ENCODE results near the gene SH3D19.

Gene SH3D19, protein sequence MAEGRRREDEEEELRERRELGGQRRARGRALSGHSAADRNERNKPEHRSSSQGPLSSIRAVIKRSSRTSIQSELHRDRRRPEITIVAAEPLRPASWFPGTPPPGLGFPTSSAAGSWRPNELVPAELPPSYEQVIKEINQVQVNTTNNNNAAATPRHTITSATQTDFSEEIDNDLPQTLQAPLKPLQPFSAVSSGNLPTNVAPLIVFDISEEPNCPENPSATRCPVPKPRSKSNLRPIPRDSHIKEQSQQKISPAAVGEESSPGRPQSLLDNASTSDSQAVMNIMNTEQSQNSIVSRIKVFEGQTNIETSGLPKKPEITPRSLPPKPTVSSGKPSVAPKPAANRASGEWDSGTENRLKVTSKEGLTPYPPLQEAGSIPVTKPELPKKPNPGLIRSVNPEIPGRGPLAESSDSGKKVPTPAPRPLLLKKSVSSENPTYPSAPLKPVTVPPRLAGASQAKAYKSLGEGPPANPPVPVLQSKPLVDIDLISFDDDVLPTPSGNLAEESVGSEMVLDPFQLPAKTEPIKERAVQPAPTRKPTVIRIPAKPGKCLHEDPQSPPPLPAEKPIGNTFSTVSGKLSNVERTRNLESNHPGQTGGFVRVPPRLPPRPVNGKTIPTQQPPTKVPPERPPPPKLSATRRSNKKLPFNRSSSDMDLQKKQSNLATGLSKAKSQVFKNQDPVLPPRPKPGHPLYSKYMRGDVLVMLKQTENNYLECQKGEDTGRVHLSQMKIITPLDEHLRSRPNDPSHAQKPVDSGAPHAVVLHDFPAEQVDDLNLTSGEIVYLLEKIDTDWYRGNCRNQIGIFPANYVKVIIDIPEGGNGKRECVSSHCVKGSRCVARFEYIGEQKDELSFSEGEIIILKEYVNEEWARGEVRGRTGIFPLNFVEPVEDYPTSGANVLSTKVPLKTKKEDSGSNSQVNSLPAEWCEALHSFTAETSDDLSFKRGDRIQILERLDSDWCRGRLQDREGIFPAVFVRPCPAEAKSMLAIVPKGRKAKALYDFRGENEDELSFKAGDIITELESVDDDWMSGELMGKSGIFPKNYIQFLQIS

DNA sequence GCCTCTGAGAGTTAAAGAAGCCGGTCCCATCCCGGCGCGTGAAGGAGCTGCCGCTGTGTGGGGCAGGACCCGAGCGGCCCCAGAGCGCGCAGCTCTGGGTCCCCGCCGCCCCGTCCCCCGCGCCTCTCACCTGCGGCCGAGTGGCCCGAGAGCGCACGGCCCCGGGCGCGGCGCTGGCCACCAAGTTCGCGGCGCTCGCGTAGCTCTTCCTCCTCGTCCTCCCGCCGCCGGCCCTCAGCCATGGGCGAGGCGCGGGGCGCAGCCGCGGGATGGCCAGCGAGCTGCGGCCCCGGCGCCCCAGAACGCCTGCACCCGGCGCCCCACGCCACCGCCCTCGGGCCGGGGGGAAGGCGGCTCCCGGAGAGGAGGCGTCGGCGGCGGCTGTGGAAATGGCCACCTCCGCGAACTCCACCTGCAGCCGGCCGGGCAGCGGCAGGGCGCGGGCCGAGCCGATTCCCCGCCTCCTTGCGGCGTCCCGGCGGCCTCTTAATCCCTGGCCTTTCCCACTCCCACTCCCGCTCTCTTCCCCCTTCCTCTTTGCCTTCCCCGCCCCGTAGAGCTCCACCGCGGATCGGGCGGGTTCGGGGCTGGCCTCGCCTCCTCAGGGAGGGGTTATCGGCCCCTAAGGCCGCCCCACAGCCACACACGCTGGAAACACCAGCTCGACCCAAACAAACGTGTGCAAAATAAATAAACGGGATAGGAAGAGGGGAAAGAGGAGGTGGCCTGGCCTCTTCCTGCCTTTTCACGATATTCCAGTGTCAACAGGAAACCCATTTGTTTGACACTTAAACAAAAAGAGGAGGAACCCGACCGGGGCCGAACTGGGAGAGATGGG lies at the start of gene SH3D19:
Gene SH3D19 (minus strand): TSS at position 495 of the 838 bp plus-strand sequence. CDS start 253 bp downstream, at position 242.
- peak; percentile 35 for DNase-seq (ENCODE audit: low read depth, low spot score)

DNA sequence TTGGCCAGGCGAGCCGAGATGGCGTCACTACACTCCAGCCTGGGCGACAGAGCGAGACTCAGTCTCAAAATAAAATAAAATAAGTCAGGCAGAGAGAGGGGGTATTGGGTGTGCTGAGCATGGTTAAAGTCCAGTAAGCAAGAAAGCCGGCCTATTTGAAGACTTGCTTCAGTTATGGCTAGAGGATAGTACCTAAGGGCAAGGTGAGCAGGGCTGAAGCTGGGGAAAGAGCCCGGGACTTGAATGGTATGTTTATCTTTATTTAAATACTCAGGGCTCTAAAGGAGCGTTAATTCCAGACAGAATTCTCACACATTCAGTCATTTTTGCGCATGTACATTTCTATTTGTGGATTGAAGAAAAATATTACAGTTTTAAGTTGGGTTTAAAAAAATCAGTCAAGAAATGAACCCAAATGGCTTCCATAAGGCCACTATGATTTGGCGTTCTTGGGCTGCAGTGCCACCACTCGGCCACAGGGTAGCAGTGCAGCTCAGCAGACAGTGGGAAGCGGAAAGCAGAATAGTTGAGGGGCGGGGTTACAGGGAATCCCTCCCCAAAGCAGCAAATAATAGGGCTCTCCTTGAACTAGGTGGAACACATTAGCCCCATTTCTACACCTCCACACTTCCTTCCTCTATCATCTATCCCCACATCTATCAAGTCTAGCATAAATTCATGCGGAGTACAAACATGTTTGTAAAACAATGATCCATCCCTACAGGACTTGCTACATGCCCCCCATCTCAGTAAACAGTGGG lies 37.2 kb upstream of the SH3D19 start:
- peak; percentile 54 for DNase-seq (ENCODE audit: low read depth, low spot score)

DNA sequence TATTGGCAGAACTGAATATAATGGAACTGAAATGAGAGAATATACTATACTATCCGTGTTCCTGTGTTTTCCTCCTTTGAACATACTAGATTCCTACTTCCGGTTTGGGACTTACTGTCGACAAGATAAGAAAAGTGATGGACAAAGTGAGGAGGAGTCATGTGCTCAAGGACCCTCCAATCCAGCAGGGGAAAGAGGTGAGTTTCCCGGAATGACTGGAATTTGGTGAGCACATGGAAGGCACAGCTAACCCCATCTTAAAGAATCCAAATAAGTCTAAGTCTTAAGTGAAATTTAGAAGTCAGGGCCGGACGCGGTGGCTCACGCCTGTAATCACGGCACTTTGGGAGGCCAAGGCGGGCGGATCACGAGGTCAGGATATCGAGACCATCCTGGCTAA lies 36.6 kb upstream of the SH3D19 start:
- DNase-seq (ENCODE audit: low read depth, low spot score) = no peak

DNA sequence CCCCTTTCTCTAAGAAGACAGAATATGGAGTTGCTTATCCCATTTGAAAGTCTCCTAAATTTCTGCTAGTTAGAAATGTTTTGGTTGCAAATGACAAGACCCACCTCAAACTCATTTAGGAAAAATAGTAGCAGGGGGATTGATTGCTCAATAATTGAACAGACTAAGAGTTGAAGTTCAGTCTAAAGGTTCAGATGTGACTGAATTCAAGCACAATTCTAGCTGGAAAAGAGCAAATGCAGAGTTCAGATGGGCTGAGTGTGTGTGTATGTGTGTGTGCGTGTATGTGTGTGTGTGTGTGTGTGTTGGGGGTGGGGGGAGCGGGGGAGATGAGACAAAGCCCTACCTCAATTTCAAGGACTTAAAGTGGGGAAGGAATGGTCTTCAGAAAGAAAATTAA lies 35.7 kb upstream of the SH3D19 start:
- no peak for DNase-seq (ENCODE audit: low read depth, low spot score)

DNA sequence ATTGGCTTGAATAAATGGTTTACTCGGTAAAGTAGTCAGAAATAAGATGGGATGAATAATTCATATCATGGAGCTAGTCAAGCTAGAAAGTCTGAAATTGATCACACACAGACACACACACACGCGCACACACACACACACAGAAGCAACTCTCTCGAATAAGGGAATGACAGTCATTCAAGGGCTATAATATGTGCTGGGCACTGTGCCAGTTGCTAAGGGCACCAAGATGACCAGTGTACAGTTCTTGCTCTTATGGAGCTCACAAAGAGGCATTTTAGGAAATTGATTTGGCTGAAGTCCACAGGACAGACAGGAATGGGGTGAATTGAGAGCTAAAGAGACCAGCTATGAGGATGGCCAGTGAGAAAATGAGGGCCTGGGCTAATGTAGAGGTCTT lies 34.2 kb upstream of the SH3D19 start:
- no peak for DNase-seq (ENCODE audit: low read depth, low spot score)

DNA sequence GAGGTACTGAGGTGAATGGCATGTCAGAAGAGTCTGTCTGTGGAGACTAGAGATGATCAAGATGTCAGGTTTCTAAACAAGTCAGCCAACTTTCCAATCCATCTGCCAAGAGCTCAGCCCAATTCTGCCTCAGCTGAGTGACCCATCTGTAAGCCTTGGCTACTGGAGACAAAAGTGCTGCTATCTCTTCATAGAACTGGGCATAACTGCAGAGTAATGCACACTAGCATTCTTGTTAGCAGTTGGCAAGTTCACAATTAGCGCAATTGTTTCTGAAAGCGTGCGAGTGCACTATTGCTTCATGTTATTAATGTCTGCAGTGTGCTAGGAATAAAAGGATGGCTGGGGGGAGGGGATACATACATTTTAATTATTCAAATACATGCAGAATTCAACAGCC lies 32.9 kb upstream of the SH3D19 start:
- no peak for DNase-seq (ENCODE audit: low read depth, low spot score)

DNA sequence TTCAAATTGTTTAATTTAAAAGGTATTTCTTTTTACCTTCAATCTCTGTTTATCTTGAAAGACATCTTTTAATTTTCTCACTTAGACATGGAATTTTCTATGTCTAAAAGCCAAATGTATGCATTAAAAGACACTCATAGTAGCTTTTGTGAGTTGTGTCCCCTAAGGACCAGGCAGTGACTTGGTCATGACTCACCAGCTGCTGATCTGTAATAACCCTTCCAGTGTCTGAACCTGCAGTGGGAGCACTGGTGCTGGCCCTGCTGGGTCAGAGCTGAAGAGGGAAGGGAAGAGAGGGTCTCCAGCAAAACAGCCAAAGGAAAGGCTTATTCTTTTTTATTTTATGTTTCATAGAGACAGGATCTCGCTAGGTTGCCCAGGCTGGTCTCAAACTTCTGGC lies 31.1 kb upstream of the SH3D19 start:
- no peak for DNase-seq (ENCODE audit: low read depth, low spot score)

DNA sequence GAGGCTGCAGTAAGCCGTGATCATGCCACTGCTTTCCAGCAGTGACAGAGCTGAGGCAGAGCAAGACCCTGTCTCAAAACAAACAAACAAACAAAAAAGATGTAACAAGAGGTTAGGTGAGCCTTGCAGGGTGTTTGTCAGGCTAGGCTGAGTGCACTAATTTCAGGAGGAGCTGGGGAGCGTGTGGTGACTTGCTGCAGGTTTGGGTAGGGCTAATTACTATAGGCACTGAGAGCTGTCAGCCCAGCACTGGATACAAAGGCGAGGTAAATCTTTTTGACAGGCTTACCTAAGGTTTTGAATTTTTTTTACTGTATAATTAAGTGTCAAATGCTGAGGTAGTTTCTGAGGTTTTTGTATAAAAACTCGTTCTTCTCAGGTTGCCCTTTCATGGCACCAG lies 29.8 kb upstream of the SH3D19 start:
- DNase-seq (ENCODE audit: low read depth, low spot score) = no peak

DNA sequence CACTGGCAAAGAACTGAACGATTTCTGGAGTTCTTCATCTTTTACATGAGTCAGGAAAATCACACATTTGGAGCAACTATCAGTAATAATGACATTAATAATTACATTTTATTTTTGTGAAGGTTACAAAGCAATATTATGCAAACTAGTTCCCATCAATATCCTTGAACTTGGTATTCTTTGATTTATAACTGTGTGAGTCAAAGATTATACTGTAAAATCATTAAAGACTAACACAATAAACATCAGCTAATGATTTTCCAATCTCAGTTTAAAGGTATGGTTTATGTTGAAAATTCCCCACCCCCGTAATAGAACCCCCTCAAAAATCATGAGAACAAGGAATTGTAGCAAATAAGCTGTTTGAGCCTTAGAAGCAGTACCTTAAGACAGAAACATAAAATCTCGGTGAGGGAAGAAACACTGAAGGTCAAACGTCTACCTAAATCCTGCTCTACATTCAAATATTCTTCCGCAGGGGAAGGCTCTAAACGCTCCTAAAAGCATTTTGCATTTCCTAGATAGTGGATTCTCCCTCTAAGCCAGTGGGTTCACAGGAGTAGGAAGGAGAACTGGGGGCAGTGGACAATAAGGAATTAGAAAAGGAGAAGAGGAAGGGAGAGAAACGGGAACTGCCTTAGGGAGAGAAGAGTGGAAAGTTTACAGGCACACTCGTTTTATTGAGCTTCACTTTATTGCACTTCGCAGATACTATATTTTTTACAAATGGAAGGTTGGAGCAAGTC lies 22.3 kb upstream of the SH3D19 start:
- no peak for DNase-seq (ENCODE audit: low read depth, low spot score)

DNA sequence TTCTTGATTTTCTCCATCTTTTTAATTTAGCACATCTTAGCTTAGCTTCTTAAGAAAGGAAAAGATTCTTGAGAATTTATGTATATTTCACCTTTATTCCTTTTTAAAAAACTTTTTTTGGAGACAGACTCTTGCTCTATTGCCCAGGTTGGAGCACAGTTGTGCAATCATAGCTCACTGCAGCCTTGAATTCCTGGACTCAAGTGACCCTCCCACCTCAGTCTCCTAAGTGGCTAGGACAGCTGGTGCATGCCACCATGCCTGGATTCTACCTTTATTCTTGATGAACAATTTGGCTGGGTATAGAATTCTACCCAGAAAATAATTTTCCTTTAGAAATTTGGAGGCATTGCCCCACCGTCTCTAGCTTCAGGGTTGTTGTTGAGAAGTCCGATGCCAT lies 19.5 kb upstream of the SH3D19 start:
- DNase-seq (ENCODE audit: low read depth, low spot score) = no peak

DNA sequence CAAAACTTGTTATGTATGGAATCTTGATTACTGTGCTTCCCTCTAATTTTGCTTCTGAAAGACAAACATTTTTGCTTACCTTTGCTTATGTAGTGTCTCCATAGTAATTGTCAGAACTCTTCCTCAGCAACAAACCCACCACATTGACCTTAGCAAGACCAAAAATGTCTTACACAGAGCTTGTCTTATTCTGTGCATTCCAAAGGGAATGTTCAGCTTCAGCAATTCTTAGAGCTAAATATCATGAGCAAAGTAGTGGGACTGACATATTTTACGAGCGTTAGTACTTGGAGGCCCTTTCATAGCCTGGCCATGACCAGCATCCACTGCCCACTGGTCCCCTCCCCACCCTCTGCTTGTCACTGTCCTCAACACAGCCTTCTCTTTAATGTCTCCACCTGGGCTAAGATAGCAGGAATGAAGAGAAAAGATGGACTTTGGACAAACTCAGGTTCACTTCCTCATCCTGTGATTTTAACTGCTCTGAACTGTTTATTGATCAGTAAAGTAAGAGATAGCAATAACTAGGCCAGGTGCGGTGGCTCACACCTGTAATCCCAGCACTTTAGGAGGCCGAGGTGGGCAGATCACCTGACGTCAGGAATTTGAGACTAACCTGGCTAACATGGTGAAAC lies 15.5 kb upstream of the SH3D19 start:
- DNase-seq (ENCODE audit: low read depth, low spot score) = no peak

DNA sequence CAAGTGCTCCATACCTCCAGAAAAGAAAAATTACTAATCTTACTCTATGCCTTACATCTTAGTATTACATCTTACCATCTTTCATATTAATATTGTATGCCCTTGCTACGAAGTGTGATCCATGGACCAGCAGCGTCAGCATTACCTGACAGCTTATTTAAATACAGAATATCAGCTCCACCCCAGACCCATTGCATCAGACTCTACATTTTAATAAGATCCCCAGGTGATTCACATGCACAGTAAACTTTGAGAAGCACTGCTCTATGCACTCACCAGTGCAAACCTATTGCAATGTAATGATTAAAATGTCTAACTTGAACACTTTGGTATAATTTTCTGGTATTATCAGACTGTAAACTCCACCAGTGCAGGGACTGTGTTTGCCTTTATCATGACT lies 14.1 kb upstream of the SH3D19 start:
- no peak for DNase-seq (ENCODE audit: low read depth, low spot score)

DNA sequence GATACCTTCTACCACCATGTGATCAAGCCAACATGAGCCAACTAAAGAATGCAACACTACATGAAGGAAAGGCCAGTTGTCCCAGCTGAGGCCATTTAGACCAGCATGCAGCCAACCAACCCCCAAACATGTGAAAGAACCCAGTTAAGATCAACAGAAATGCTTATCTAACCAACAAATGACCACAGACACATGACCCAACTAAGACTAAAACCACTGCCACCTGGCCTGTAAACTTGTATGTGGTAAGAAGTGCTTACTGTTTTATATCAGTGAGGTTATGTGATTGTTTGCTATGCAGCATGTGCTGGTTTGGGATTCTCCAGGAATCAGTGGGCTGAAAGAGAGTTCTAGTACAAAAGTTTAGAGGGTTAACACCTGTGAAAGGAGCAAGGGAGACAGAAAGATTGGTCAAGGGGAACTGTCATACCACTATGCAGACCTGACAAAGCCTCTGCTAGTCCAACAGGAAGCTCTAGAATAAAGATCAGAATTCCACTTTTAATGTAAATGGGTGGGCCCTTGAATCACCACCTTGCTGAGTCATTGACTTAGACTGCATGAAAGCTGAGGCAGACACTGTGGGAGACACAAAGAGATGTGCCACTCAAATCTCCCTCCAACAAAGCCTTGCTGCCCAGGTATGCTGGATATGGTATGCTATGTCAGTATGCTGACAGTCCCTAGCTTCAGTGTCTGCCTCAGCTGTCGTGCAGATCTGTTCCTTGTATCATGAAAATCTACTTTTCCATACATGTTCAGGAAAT lies 6.1 kb upstream of the SH3D19 start:
- DNase-seq (ENCODE audit: low read depth, low spot score) = no peak

DNA sequence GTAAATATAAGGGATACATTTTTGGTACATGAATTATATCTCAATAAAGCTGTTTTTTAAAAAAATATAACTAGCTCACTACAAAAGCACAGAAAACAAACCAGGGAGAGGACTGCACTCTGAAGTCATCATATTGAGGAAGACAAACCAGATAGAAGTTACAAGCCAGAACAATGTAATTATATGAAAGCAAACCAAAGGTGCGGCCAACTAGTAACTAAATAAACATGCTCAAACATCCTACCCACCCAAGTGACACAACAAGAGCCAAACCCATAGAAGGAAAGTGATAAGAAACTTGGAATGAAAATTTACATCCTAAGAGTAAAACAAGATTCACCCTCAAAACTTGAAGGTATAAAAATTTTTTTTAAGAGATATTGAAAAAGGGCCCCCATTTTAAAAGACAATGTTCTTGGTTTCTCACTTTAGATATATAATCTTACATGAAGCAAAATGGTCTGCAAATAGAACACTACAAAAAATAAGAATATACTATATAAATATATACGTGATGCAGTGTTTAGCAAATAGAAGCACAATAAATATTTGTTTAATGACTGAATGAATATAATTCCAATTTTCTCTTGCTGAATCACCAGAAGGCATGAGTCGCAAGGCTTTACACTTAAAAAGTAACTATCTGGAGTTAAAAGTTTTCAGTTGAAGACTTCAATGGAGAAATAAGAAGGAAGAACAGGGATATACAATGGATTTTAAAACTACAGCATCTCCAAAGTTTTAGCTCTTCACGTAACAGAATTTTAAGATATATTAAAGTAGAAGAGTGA lies 4.0 kb upstream of the SH3D19 start:
- no peak for DNase-seq (ENCODE audit: low read depth, low spot score)

DNA sequence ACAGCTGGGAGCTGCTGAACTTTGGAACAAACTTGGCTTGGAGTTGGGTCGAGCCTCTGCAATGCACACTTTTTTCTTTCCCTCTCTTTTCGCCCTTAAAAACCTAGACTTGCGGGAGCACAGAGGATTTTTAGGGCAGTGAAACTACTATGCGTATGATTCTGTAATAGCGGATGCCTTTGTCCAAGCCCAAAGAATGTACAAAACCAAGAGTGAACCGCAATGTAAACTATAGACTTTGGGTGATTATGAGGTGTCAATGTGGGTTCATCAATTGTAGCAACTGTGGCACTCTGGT lies 493 bp upstream of the SH3D19 start:
- DNase-seq (ENCODE audit: low read depth, low spot score) = no peak

DNA sequence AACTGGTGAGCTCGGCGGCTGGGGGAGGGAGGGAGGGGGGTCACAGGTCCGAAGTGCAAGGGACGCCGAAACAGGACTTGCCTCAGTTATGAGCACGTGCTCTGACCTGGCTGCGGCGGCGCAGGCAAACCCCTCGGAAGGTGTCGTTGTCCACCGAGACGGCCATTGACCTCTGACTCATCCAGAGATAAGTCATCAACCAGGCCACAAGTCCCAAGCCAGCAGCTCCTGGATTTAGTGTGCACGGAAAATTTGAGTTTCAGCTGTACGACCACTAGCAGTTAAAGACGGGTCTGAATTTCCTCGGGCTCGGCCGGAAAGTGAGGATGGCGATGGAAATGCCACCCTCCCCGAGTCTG lies 674 bp downstream of the SH3D19 start:
- DNase-seq (ENCODE audit: low read depth, low spot score) = peak; percentile 52

DNA sequence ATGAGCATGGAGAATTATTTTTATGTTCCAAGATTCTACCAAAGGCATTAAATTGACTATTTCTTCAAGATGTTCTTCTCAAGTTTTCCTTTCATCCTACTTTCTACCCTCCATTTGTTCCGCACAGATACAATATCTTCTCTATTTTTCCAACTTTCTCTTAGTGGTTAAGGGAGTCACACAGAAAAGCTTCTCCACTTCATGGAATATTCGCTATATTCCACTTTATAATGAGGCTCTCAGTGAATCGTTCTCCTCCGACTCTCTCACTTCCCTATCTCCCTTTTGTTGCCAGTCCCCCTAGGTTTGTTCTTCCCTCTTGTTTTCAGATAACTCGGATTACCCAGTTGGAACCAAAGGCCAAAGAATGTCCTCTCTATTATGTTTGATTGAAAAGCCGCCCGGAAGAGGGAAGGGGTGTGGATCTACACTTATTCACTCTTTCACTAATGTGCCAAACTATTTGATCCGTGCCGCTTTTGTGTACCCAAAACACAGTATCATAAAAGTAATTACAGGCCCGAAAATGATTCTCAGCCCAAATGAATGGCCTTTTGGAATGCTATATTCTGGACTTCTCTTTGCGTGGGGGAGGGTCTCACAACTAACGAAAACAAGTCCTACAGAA lies 1.2 kb downstream of the SH3D19 start:
- peak; percentile 28 for DNase-seq (ENCODE audit: low read depth, low spot score)

DNA sequence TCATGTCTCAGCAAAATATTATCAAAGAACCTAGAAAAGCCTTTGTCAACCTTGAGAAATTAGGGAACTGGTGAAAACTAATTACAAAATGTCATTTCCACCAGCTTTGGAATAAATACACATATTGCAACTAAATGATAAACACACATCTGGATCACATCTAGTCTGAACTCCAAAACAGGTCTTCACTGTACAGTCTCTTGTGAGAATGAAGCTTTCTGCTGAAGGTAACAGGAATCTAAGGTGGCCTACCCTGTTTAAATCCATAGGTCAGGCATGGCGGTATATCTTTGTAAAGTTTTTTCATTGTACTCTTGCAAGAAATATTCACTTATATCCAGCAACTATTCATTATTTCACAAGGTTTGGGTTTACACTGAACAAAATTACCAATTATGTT lies 1.7 kb downstream of the SH3D19 start:
- DNase-seq (ENCODE audit: low read depth, low spot score) = no peak
